ENCODE measurements around the gene LYL1. TPM values are rescaled to one million over a fixed set of nuclear protein-coding genes. Genes with fewer than 3 reads are reported as not detected.

LYL1 gene
- total and polyA plus RNA-seq, 2 of the 13 experiments (the other 11 are each of a cell fraction or from before 2014, with no cell fraction given): 0.75 to 0.92 TPM

- TF ChIP-seq PHB2 (IDR thresholded peaks at IDR 0.05; ENCODE audit: partially characterized antibody) (no peak), HBP1 (CRISPR knock-in tag; IDR thresholded peaks at IDR 0.05; ENCODE audit: low read depth) (no peak; the same call in none of the 2 replicates), ZBTB40 (IDR thresholded peaks at IDR 0.05) (peak; percentile 69), ZBTB40 (CRISPR knock-in tag; IDR thresholded peaks at IDR 0.05) (no peak; the same call in 1 of the 2 replicates), SOX5 (CRISPR knock-in tag; IDR thresholded peaks at IDR 0.05; ENCODE audit: borderline replicate concordance) (peak; percentile 65), KLF11 (CRISPR knock-in tag; IDR thresholded peaks at IDR 0.05) (no peak; the same call in 1 of the 2 replicates), ARID4A (CRISPR knock-in tag; IDR thresholded peaks at IDR 0.05; ENCODE audit: borderline replicate concordance) (peak; percentile 94), GZF1 (CRISPR knock-in tag; IDR thresholded peaks at IDR 0.05) (0 out of 2 replicates have a peak, but pooled peaks have one; percentile 42), SMC3 (IDR thresholded peaks at IDR 0.05; ENCODE audit: low read length) (peak; percentile 39), MIER3 (CRISPR knock-in tag; IDR thresholded peaks at IDR 0.05; ENCODE audit: borderline replicate concordance) (peak; percentile 83; the same call in 1 of the 2 replicates), MXD3 (CRISPR knock-in tag; IDR thresholded peaks at IDR 0.05) (peak; percentile 19; the same call in 1 of the 2 replicates), GPBP1L1 (CRISPR knock-in tag; IDR thresholded peaks at IDR 0.05) (no peak)
These were observed 47.7 kb upstream of the LYL1 start, which contains the start of the genes IER2 and STX10 (continued) for GRCh38 chr19:13150187-13150930.
